SU-DHL-6 (cell line): Measurements from ENCODE around the gene MRPL14.

Source experiments
- H2AFZ ChIP-seq: fragments of 200-600 bp; sonication (generic); 2 replicates; pipeline ENCODE4 v1.6.1; 2014; ENCODE audit warnings: low read depth, mild to moderate bottlenecking, moderate library complexity, mixed read lengths, antibody characterized with exemption, low read length; ENCODE audit not compliant: severe bottlenecking
- H3F3A ChIP-seq: fragments of 200-600 bp; shearing (Covaris generic); 2 replicates; pipeline ENCODE4 v1.6.0; 2016; ENCODE audit warnings: antibody characterized with exemption, mild to moderate bottlenecking; ENCODE audit not compliant: insufficient read depth
- H3K27ac ChIP-seq: fragments of 200-600 bp; sonication (generic); 2 replicates; pipeline ENCODE4 v1.5.1; 2016; ENCODE audit warnings: low read depth, mild to moderate bottlenecking, low read length, moderate library complexity, mixed read lengths
- H3K27me3 ChIP-seq: fragments of 200-600 bp; sonication (generic), shearing (Covaris generic); 2 replicates; pipeline ENCODE4 v1.6.0; 2014; ENCODE audit warnings: mild to moderate bottlenecking, low read length
- H3K36me3 ChIP-seq: fragments of 200-600 bp; sonication (generic); 2 replicates; pipeline ENCODE4 v1.6.1; 2014; ENCODE audit warnings: mild to moderate bottlenecking, low read length, mixed read lengths
- H3K4me2 ChIP-seq: fragments of 300-600, 200-600 bp; shearing (Covaris generic), sonication (generic); 2 replicates; pipeline ENCODE4 v1.6.0; 2014; ENCODE audit warnings: low read length, low read depth, mild to moderate bottlenecking; ENCODE audit not compliant: poor library complexity, severe bottlenecking
- H3K4me3 ChIP-seq: fragments of 200-600 bp; sonication (generic); 2 replicates; pipeline ENCODE4 v1.5.1; 2014; ENCODE audit warnings: antibody characterized with exemption, low read length, mild to moderate bottlenecking, mixed read lengths; ENCODE audit not compliant: insufficient read depth, poor library complexity, severe bottlenecking
- H3K79me2 ChIP-seq: fragments of 200-600 bp; sonication (generic); 2 replicates; pipeline ENCODE4 v1.6.1; 2014; ENCODE audit warnings: mild to moderate bottlenecking, low read length, moderate library complexity; ENCODE audit not compliant: insufficient read depth
- H3K9ac ChIP-seq: fragments of 200-600 bp; sonication (generic); 2 replicates; pipeline ENCODE4 v1.7.0; 2014; ENCODE audit warnings: mild to moderate bottlenecking, low read length
- H3K9me2 ChIP-seq: fragments of 200-600 bp; sonication (generic); replicated peaks from 2 replicates; pipeline ENCODE4 v1.6.1; 2014; ENCODE audit warnings: low read length; ENCODE audit not compliant: insufficient read depth
- H3K9me3 ChIP-seq: fragments of 200-600 bp; sonication (generic); 2 replicates; pipeline ENCODE4 v1.6.1; 2014; ENCODE audit warnings: low read length, mixed read lengths; ENCODE audit not compliant: insufficient read depth
- H4K20me1 ChIP-seq: fragments of 200-600 bp; sonication (generic); 2 replicates; pipeline ENCODE4 v1.6.1; 2014; ENCODE audit warnings: low read depth, mild to moderate bottlenecking, antibody characterized with exemption, low read length, moderate library complexity, mixed read lengths
- CTCF ChIP-seq: fragments of 200-600 bp; sonication (generic); IDR thresholded peaks from one replicate; pipeline ENCODE4 v1.5.1; 2017; ENCODE audit warnings: antibody characterized with exemption, mild to moderate bottlenecking, low read length, moderate library complexity; ENCODE audit not compliant: insufficient read depth, poor library complexity, severe bottlenecking
- EZH2phosphoT487 ChIP-seq: fragments of 200-600 bp; sonication (generic), shearing (Covaris generic); conservative IDR thresholded peaks from 2 replicates; pipeline ENCODE4 v1.6.1; 2018; ENCODE audit warnings: mild to moderate bottlenecking, antibody characterized with exemption, low read length, moderate library complexity, mixed read lengths

The MRPL14 gene

GRCh38 chr6:44135173-44135758, 8.0 kb upstream of the MRPL14 start:
- no peaks in the 10 kb centered on the region for H4K20me1 ChIP-seq
- no peak overlapping the region for H3K27ac ChIP-seq
- H3K27me3 ChIP-seq: no peaks in the 10 kb centered on the region
- no peak overlapping the region for H3K4me2 ChIP-seq
- 0 out of 2 replicates have a peak, but pooled peaks cover under 1% of the 10 kb centered on the region for H3F3A ChIP-seq
- H3K36me3 ChIP-seq: no peaks in the 10 kb centered on the region
- H3K4me3 ChIP-seq: no peak overlapping the region
- no peaks in the 10 kb centered on the region for H3K9me2 ChIP-seq
- no peaks in the 10 kb centered on the region for H3K9me3 ChIP-seq
- TF ChIP-seq CTCF (no peak), EZH2phosphoT487 (no peak)
- H3K9ac ChIP-seq: no peak overlapping the region
- H2AFZ ChIP-seq: no peak overlapping the region
- H3K79me2 ChIP-seq: no peaks in the 10 kb centered on the region

- H4K20me1 ChIP-seq: no peaks in the 10 kb centered on the region
- H3K9ac ChIP-seq: no peak overlapping the region
- H3K27ac ChIP-seq: no peak overlapping the region
- no peak overlapping the region for H2AFZ ChIP-seq
- no peaks in the 10 kb centered on the region for H3K9me2 ChIP-seq
- TF ChIP-seq EZH2phosphoT487 (no peak), CTCF (no peak)
- no peak overlapping the region for H3K4me2 ChIP-seq
- H3K27me3 ChIP-seq: no peaks in the 10 kb centered on the region
- H3K9me3 ChIP-seq: no peaks in the 10 kb centered on the region
- H3K4me3 ChIP-seq: no peak overlapping the region
- no peaks in the 10 kb centered on the region for H3K79me2 ChIP-seq
- H3F3A ChIP-seq: peaks cover 11% of the 10 kb centered on the region; the same call in 1 of the 2 replicates
- no peaks in the 10 kb centered on the region for H3K36me3 ChIP-seq
Observed at GRCh38 chr6:44133981-44134711, 6.9 kb upstream of the MRPL14 start.

GRCh38 chr6:44133003-44133931, 6.0 kb upstream of the MRPL14 start:
- no peaks in the 10 kb centered on the region for H3K79me2 ChIP-seq
- no peak overlapping the region for H3K27ac ChIP-seq
- H4K20me1 ChIP-seq: no peaks in the 10 kb centered on the region
- no peaks in the 10 kb centered on the region for H3K36me3 ChIP-seq
- no peak overlapping the region for H3K4me2 ChIP-seq
- no peaks in the 10 kb centered on the region for H3K27me3 ChIP-seq
- peaks cover 11% of the 10 kb centered on the region; the same call in 1 of the 2 replicates for H3F3A ChIP-seq
- H3K9me3 ChIP-seq: no peaks in the 10 kb centered on the region
- TF ChIP-seq EZH2phosphoT487: no peak
- no peak for TF ChIP-seq CTCF
- no peak overlapping the region for H3K4me3 ChIP-seq
- no peak overlapping the region for H3K9ac ChIP-seq
- no peaks in the 10 kb centered on the region for H3K9me2 ChIP-seq
- H2AFZ ChIP-seq: no peak overlapping the region
